ENCODE measurements around the gene ZFPM1.

Gene ZFPM1

DNA sequence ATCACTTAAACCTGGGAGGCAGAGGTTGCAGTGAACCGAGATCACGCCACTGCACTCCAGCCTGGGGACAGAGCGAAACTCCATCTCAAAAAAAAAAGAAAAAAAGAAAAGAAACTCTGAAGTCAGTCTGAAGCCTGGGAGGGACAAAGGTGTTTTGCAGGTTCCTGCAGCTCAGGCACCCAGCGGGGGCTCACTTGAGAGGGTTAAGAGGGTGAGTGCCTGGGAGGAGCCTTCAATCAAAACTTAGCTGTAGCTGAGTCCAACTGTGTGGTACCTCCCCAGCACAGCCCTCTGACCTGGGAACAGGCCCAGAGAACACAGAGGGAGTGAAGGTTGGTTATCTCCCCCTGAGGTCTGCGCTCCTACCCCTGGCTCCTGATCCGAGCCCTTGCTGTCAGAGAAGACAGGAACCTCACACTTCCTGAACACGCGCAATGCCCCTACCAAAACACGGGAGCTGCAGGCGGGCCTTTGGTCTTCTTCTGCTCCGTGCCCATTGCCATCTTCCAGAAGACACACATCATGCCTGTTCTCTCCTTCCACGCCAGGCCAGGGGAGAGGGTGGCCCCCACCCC is 96.7 kb downstream of the ZFPM1 start:
- no peak for DNase-seq

DNA sequence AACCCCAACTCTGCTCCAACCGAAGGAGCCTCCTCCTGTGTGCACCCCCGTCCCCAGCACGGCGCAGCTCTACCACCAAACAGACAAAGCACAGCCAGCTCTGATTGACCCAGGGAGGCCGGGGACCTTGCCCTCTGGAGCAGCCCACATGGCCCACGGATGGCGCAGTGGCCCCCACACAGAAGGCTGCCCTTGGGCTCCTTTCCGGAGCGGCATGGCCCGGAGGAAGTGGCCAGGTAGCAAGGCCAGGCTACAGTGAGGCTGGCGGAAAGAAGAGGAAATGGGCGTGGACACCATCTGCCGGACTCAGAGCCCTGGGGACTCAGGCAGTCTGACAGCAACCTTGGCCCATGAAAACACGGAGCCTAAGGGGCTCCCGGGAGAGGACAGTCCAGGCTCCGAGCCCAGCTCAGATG is 97.2 kb downstream of the ZFPM1 start:
- no peak for DNase-seq

DNA sequence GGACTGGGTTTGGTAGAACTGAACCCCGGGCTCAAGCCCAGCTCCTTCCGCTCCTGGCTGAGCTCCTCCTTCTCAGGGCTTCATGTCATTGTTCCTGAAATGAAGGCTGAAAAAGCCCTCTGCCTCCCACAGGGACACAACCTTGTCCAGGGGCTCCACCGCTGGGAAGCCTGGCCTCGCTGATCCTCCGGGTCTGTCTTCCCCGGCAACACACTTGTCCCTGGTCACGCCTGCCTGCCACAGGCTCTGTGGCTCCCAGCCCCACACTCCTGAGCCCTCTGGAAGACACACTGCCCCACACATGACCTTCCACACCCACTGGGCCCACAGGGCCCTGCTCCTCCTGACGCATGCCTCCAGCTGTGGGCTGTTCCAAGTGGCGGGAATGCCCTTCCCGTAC is 99.1 kb downstream of the ZFPM1 start:
- DNase-seq = no peak

DNA sequence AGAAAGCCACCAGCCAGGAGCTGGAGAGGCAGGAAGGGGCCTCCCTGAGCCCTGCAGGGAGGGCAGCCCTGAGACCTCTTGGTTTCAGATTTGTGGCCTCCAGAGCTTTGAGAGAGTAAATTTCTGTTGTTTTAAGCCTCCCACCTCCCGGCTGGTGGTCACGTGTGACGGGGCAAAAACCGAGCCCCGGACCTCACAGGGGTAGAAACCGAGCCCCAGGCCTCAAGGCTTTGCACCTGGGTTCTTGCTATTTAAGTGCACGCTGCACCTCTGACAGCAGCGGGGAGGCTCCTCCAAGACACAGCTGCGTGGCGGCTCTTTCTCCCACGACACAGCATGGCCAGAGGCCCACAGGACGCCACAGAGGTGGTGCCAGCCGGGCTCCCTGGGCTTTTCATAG is 99.7 kb downstream of the ZFPM1 start:
- no peak for DNase-seq

DNA sequence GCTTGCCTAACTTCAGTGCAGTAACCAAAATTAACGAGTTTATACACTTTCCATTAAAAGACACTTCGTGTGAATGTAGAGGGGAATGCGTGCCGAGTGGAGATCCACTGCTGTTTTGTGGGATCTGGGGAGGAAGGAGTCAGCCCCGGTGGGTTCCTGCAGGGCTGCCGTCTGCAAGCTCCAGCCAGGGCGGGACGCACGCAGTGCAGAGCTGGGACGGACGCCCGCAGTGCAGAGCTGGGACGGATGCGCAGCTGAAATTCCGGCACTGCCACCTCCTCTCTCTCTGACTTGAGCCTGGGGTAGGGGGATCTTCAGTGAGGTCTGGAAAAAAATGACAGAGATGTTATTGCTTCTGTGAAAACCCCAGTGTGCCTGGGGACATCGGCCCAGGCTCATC is 100.7 kb downstream of the ZFPM1 start:
- no peak for DNase-seq

DNA sequence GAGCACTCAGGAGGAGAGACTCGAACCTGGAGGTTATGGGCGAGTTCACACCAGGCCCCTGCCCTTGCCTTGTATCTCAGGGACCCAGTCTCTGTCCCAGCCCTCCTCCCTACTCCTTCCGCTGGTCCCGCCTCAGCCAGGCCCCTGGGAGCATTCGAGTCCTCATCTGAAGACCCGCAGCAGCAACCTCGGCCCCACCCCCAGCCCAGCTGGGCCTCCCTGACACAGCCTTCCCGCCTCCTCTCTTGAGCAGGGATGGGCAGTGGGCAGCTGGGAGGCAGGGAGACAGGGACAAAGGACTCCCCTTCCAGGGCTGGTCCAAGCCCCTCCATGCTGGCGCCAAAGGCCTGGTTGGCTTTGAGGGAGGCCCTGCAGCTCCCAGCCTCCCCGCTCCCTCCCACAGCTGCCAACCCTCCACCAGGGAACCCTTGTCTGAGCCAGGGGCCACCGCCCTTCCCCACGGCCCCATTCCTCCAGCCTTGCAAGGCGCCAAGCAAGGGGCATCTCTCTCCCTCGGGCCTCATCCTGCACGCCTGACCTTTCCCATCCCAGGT is 101.7 kb downstream of the ZFPM1 start:
- DNase-seq = no peak

DNA sequence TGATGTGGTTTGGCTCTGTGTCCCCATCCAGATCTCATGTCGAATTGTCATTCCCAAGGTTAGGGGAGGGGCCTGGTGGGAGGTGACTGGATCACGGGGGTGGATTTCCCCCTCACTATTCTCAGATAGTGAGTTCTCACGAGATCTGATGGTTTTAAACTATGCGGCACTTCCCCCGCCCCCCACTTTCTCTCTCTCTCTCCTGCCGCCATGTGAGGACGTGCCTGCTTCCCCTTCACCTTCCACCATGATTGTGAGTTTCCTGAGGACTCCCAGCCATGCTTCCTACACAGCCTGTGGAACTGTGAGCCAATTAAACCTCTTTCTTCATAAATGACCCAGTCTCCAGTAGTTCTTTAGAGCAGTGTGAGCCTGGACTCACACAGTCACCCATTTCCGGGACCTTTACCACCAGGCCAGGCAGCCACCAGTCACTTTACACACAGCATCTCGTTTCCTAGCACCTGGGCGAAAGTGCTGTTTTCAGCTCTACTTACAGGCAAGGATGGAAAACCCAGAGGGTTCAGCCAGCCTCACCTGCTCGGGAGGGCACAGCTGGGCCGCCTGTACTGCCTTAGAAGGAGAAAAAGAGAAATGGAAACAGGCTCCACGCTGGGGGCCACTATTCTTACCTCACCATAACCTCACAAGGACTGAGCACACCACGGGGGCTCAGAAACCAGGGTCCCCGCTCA is 103.4 kb downstream of the ZFPM1 start:
- DNase-seq = no peak

DNA sequence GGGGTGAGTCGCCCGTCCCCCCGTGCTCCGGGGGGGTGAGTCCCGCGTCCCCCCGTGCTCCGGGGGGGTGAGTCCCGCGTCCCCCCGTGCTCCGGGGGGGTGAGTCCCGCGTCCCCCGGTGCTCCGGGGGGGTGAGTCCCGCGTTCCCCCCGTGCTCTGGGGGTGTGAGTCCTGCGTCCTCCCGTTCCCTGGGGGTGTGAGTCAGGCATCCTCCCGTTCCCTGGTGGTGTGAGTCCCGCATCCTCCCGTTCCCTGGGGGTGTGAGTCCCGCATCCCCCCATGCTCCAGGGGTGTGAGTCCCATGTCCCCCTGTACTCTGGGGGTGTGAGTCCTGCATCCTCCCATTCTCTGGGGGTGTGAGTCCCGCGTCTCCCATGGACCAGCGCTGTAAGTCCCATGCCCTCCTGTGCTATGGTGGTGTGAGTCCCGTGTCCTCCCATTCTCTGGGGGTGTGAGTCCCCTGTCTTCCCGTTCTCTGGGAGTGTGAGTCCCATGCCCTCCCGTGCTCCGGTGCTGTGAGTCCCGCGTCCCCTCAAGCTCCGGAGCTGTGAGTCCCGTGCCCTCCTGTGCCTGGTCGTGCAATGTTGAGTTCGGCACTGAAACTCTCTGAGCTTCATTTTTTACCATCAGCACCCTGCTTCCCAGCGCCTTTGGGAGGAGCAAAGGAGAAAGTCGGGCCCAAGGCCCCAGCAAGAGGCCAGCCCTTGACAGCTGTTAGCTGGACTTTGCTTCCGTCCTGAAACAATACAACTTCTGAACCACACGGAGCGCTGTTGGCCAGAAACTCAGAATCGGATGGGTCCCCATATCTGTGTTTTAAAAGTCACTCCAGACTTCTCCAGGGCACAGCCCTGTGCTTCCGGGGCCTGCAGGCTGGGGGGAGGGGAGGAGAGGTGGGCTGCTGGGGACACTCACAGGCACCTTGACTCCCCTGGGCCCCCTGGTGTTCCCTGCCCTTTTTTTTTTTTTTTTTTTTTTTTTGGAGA is 105.7 kb downstream of the ZFPM1 start:
- no peak for DNase-seq

DNA sequence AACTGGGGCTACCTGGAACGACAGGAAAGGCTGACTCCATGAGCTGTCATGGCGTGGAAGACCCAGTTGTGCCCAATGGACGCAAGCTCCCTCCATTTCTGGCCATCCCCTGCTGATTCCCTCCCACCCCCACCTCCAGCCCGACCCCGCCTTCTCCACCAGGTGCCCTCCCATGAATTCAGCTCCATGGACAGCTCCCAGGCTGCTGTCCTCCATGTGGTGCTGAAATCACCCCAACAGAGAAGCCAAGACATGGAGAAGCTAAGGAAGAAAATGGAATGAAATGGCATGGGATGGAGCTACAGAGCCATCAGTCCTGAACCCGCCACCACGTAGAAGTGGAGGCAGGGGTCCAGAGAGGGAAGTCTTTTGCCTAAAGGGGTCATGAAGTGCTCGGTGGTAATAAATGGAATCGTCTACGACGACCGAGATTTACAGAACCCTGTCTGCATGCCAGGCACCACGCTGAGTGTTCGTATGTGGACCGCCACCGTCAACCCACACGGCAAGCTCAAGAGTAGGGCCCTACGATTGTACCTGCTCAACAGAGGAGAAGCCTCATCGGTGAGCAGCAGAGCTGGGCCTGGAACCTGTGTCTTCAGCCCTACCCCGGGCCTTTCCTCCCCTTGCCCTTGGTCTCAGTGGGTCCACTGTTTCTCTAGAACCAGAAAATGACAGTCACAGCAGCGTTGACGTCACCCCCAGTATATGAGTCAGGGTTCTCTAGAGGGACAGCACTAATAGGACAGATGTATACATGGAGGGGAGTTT is 107.8 kb downstream of the ZFPM1 start:
- no peak for DNase-seq

DNA sequence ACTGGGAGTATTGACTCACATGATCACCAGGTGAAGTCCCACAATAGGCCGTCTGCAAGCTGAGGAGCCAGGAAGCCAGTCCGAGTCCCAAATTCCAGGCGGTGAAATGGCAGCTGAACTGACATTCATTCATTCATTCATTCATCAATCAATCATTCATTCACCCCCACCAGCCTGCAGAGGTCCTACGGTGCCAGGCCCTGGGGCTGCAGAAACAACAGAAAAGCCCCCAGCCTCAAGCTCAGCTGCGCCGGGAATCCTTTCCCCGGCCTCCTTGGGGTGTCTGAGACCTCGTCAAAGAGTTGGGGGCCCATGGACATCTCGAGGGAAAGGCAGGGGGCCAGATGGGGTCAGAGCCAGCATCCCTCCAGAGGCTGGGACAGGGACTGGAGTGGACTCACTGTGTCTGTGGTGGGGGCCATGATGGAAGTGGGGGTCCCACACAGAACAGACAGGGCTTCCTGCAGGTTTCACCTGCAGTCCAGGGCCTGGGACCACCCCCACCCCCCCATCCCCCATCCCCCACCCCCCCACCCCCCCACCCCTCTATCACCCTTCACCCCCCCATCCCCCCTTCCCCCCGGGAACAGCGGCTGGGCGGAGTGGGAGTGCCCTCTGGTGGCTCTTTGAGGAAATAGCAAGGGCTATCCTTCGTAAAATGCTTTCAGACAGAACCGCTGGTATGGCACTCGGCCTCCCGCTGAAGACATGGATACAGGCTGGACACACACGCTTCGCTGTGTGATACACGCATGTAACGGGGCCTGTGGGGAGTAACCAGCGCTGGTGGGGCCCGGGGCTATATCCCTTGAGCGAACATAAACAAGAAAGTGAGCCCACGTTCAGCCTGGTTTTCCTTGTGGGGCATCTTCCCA is 108.6 kb downstream of the ZFPM1 start:
- DNase-seq = no peak

DNA sequence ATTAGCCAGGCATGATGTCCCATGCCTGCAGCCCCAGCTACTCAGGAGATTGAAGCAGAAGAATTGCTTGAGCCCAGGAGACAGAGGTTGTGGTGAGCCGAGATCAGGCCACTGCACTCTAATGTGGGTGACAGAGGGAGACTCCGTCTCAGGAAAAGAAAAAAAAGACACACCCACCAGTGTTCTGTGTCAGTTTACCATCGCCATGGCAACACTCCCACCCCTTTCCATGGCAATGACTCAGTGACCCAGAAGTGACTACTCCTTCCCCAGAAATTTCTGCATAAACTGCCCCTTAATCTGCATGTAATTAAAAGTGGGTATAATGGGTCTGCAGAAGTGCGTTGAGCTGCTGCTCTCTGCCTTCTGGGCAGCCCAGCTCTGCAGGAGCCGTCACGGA is 113.1 kb downstream of the ZFPM1 start:
- DNase-seq = no peak

DNA sequence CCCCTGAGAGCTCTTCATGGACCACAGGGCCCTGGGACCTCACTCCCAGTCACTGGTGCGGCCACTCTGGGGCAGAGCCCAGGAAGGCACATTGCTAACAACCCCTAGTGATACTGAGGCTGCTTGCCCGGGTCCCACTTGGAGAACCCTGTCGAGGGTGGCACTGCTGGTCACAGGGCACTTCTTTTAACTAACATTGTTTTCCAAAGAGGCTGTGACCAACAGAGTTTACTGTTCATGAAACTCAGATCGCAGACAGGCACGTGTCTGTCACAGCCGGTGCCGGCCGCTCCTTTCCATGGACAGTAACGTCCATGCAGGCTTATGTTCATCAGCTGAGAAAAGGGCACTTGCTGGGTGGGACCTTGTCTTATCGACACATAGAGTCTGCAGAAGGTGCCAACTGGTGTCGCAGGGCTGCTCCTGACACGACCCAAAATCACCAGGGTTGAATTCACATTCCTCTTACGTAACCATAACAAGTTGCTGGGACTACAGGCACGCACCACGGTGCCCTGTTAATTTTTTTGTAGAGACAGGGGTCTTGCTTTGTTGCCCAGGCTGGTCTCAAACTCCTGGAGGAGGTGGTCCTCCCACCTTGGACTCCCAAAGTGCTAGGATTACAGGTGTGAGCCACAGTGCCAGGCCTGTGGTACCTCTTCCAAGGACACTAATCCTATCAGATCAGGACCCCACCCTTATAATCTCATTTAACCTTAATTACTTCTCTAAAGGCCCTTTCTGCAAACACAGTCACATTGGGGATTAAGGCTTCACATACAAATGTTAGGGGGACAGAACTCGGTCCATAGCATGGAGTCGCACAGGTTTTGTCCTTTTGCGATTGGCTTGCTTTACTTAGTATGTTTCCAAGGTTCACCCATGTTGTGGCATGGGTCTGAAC is 115.9 kb downstream of the ZFPM1 start:
- no peak for DNase-seq

DNA sequence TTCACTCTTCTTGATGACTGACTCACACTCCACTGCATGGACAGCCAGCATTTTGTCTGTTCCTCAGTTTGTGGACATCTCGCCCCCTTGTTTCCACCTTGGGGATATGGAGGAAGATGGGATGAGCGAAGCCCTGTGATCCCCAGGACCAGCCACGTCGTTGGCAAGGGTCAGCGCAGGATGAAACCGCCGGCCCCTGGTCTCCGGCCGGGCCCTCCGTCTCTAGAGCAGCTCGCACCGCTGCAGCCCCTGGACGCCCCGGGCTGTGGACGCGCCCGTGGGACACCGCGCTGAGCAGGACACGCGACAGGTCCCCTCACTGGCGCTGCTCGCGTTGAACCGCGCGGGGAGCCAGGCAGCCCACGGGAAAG is 116.5 kb downstream of the ZFPM1 start:
- no peak for DNase-seq

DNA sequence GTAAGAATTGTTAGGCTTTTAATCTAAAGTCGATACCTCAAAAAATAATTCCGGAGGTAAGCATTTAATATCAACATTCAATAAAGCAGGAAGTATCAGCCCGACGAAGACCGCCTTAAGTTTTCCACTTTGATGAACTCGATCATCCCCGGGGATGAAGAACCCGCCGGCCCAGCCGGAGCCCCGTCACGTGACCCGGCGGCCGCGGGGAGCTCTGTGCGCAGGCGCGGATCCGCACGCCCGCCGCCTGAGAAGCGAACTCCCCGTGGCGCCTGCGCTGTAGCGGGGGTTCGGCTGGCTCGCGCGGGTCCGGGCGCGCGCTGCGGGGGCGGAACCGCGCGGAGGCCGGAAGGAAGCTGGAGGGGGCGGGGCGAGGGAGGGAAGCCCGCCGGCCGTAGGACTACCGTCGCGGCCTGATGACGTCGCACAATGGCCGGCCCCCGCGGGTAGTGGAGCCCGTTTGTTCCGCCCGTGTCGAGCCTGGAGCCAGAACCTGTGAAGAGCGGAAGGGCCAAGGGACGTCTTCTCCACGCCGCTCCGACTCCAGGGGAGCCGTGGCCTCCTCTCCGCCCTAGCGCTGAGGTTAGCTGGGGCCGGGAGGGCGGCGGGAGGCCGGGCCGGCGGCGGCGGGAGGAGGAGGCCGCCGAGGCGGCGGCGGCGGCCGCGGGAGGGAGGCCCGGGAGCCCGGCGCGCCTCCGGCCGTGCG is 117.1 kb downstream of the ZFPM1 start, which contains the start of gene ZC3H18:
Gene ZC3H18 (plus strand): TSS at position 419 of the 706 bp plus-strand sequence. CDS start 6,721 bp downstream, outside the sequence.
- peak; percentile 32 for DNase-seq

DNA sequence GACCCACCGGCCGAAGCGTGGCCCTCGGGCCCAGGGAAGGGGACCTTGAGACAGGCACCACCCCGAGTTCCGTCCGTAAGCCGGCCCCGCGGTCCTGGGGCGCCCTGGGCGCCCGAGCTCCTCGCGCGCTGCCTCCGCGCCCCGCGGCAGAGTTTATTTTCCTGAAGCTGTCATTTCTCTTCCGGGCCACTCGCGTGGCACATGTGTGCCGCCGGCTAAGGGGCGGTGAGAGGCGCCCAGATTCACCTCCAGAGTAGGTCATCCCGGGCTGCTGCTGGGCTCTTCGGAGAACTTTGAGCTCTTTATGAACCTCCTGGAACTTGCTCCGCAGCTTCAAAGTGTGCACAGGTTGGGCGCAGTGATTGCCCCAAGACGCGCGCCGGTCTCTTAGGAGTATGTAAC is 117.6 kb downstream of the ZFPM1 start:
- DNase-seq = no peak

DNA sequence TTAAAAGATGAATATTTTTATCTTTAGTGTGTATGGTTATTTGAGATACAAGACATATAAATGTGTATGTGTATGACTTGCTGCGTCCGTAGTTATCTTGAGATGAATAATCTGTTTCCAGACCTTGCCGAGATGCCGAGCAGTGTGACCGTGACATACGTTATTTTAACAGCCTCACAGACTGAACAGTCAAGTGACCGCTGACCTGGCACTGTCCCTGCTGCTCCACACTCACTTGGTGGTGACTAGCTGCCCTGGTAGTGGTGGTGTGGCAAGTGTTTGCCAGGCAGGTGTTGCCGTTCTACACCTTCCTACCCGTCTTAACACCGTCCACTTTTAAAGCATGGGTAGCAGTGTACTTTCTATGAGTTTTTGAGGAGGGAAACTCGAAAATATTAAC is 122.2 kb downstream of the ZFPM1 start:
- DNase-seq = no peak

DNA sequence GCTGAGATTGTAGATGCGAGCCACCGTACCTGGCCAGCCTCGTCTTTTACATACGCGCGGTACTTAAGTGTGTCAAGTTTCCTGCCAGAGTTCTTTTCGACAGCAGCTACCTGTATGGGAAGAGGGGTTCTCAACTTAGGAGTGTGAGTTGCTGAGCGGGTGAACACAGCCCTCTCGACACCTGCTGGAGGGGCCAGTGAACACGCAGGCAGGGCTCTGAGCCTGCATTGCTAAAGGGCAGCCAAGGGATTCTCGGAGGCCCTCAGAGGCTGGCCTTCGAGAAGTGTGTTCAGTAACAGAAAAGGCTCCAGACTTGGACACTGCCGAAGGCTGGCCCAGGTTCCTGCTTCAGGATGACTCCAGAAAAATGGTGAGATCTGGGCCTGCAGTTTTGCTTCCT is 123.2 kb downstream of the ZFPM1 start:
- no peak for DNase-seq

DNA sequence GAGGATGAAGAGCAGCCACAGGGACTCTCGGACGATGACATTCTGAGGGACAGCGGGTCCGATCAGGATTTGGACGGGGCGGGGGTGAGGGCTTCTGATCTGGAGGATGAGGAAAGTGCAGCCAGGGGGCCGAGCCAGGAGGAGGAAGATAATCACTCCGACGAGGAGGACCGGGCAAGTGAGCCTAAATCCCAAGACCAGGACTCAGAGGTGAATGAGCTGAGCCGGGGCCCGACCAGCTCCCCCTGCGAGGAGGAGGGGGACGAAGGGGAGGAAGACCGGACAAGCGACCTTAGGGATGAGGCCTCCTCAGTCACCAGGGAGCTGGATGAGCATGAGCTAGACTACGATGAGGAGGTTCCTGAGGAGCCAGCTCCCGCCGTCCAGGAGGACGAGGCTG is 124.1 kb downstream of the ZFPM1 start:
- DNase-seq = no peak

DNA sequence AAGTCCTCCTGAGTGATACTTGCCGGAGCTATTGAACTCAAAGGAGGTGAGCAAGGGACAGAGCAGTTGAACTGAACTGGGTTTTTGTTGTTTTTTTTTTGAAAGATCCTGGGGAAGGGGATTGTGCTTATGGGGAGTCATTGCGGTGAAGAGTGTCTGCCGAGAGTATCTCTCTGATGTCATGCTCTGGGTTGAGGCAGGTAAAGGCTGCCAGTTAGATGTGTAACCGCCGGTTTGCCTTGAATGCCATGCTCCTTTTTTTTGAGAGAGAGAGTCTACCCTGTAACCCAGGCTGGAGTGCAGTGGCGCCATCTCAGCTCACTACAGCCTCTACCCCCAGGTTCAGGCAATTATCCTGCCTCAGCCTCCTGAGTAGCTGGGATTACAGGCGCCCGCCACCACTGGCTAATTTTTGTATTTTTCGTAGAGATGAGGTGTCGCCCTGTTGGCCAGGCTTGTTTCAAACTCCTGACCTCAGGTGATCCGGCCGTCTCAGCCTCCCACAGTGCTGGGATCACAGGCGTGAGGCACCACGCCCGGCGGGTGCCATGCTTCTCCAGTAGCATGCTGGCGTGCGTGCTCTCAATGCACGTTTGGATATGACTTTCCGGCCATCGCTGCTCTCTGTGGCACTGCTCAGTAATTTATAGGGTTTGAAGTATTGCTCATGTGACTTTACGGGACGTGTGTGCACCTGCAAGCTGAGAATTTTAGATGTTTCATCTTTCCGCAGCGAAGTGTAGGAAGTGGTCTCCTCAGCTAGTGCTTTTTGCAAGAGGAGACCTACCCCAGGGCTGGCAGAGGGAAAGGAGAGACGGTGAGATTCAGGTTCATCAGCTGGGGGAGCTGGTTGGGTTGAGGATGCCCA is 125.6 kb downstream of the ZFPM1 start:
- no peak for DNase-seq

All from NCI-H2029 treated with DMSO at 0.1 percent for 48 hours (cell line).